ENCODE measurements around the gene TRIM17.

GRCh38 chr1:228393811-228394570 lies 22.7 kb downstream of the TRIM17 start:
- TF ChIP-seq CTCF (conservative IDR thresholded peaks at IDR 0.05; ENCODE audit: low read length) (no peak; the same call in 1 of the 2 replicates), EZH2phosphoT487 (IDR thresholded peaks at IDR 0.05; ENCODE audit: borderline replicate concordance, low read depth, low read length) (no peak)
